Measurements from ENCODE around the gene PZP. TPM values are rescaled to one million over a fixed set of nuclear protein-coding genes. Genes with fewer than 3 reads are reported as not detected.
"Not testable (repeated sequence)": the region's sequence is repeated elsewhere in the genome, so short reads cannot be mapped to it uniquely, and the experiment has no call there.

The PZP gene
- total and polyA plus RNA-seq, 2 experiments from 2014 or later = 0.92 TPM; not detected in 1

- TF ChIP-seq ZNF462 (CRISPR knock-in tag; IDR thresholded peaks at IDR 0.05) (no peak), ZNF331 (CRISPR knock-in tag; IDR thresholded peaks at IDR 0.05; ENCODE audit: low read depth) (no peak), NANOG (IDR thresholded peaks at IDR 0.05; ENCODE audit: borderline replicate concordance) (no peak)
Measured at GRCh38 chr12:9240776-9241175, 32.6 kb upstream of the PZP start (continued).

- peak overlapping the region; percentile 91 for H2AFZ ChIP-seq
- H3K36me3 Mint-ChIP-seq (ENCODE audit: low read depth); H3K27me3 Mint-ChIP-seq (ENCODE audit: insufficient read depth, low read depth, poor library complexity); H3K27ac Mint-ChIP-seq; H3K9me2 ChIP-seq (ENCODE audit: insufficient read depth); H3K4me1 Mint-ChIP-seq; H3K27ac ChIP-seq (ENCODE audit: low read depth); H3F3A ChIP-seq (replicated peaks; ENCODE audit: low read depth); H3K27me3 ChIP-seq (ENCODE audit: insufficient read depth); H3K9me3 Mint-ChIP-seq; H4K20me1 ChIP-seq (replicated peaks; ENCODE audit: insufficient read depth); H3K36me3 ChIP-seq (ENCODE audit: insufficient read depth); H3K79me2 ChIP-seq (replicated peaks; ENCODE audit: insufficient read depth); H3K4me1 ChIP-seq (ENCODE audit: insufficient read depth): not testable (repeated sequence)
- peak overlapping the region; percentile 40 for H3K4me3 ChIP-seq
- DNase-seq (ENCODE audit: low spot score) (peak; percentile 15), ATAC-seq (peak; percentile 77)
- peak overlapping the region; percentile 64 for H3K4me3 Mint-ChIP-seq
- peak overlapping the region; percentile 61 for H3K4me2 ChIP-seq
Measured at GRCh38 chr12:9240004-9240635, 31.9 kb upstream of the PZP start.

GRCh38 chr12:9237286-9237685 lies 29.1 kb upstream of the PZP start:
- Histone ChIP-seq H3K4me1 (ENCODE audit: insufficient read depth) (no peaks in the 10 kb centered on the region), H3K9me2 (ENCODE audit: insufficient read depth) (no peaks in the 10 kb centered on the region), H3F3A (replicated peaks; ENCODE audit: low read depth) (no peaks in the 10 kb centered on the region), H3K4me2 (no peak overlapping the region), H3K79me2 (replicated peaks; ENCODE audit: insufficient read depth) (no peaks in the 10 kb centered on the region), H3K36me3 (ENCODE audit: insufficient read depth) (no peaks in the 10 kb centered on the region), H3K4me3 (no peak overlapping the region), H2AFZ (no peak overlapping the region), H3K27ac (ENCODE audit: low read depth) (no peak overlapping the region), H4K20me1 (replicated peaks; ENCODE audit: insufficient read depth) (no peaks in the 10 kb centered on the region), H3K27me3 (ENCODE audit: insufficient read depth) (no peaks in the 10 kb centered on the region)
- peaks cover 6% of the 10 kb centered on the region; the same call in 2 of the 3 replicates for H3K4me1 Mint-ChIP-seq
- DNase-seq (ENCODE audit: low spot score) (no peak), ATAC-seq (no peak)
- no peak overlapping the region for H3K27ac Mint-ChIP-seq
- no peaks in the 10 kb centered on the region for H3K9me3 Mint-ChIP-seq
- no peak overlapping the region for H3K4me3 Mint-ChIP-seq
- no peaks in the 10 kb centered on the region for H3K36me3 Mint-ChIP-seq (ENCODE audit: low read depth)
- peaks cover 3% of the 10 kb centered on the region for H3K27me3 Mint-ChIP-seq (ENCODE audit: insufficient read depth, low read depth, poor library complexity)
- TF ChIP-seq EZH2phosphoT487 (IDR thresholded peaks at IDR 0.05; ENCODE audit: unreplicated experiment) = no peak
- TF ChIP-seq CREB1 (CRISPR knock-in tag; IDR thresholded peaks at IDR 0.05; ENCODE audit: low read depth) = no peak
- no peak for TF ChIP-seq POLR2AphosphoS5 (IDR thresholded peaks at IDR 0.05; ENCODE audit: low read depth)
- no peak for TF ChIP-seq CTCF (conservative IDR thresholded peaks at IDR 0.05; ENCODE audit: low read depth in 2 of 2)
- TF ChIP-seq ZNF114 (CRISPR knock-in tag; IDR thresholded peaks at IDR 0.05) = no peak
- TF ChIP-seq ZNF331 (CRISPR knock-in tag; IDR thresholded peaks at IDR 0.05; ENCODE audit: low read depth) = no peak
- no peak for TF ChIP-seq NANOG (IDR thresholded peaks at IDR 0.05; ENCODE audit: borderline replicate concordance)
- TF ChIP-seq EZH2 (IDR thresholded peaks at IDR 0.05; ENCODE audit: low read depth, unreplicated experiment) = no peak

Data from GM23338 (cell line).